Smooth muscle cell (in vitro differentiated cells): ENCODE data around the gene XXYLT1. TPM values are rescaled to one million over a fixed set of nuclear protein-coding genes. Genes with fewer than 3 reads are reported as not detected.
"Not testable (repeated sequence)": the region's sequence is repeated elsewhere in the genome, so short reads cannot be mapped to it uniquely, and the experiment has no call there.

Experiments
- DNase-seq: peaks from one replicate; lab custom pipeline; 2025; ENCODE audit not compliant: unreplicated experiment; lab: John Stamatoyannopoulos, UW
- H2AFZ ChIP-seq: fragments of 200-600 bp; sonication (generic); 2 replicates; pipeline ENCODE4 v1.6.0; 2016; ENCODE audit warnings: antibody characterized with exemption, low read depth, mild to moderate bottlenecking
- H3F3A ChIP-seq: fragments of 200-600 bp; sonication (generic); 2 replicates; pipeline ENCODE4 v1.6.0; 2017; ENCODE audit warnings: antibody characterized with exemption, low read depth
- H3K27ac ChIP-seq: fragments of 200-600 bp; sonication (generic); 2 replicates; pipeline ENCODE4 v1.5.1; 2016; ENCODE audit warnings: low read depth, mild to moderate bottlenecking
- H3K27me3 ChIP-seq: fragments of 200-600 bp; sonication (generic); 2 replicates; pipeline ENCODE4 v1.6.1; 2016; ENCODE audit warnings: low read depth, mild to moderate bottlenecking
- H3K36me3 ChIP-seq: fragments of 200-600 bp; sonication (generic); 2 replicates; pipeline ENCODE4 v1.5.1; 2016; ENCODE audit warnings: low read depth
- H3K4me1 ChIP-seq: fragments of 200-600 bp; sonication (generic); 2 replicates; pipeline ENCODE4 v1.5.1; 2016; ENCODE audit warnings: low read depth
- H3K4me2 ChIP-seq: fragments of 200-600 bp; sonication (generic); 2 replicates; pipeline ENCODE4 v1.6.0; 2016; ENCODE audit warnings: mild to moderate bottlenecking
- H3K4me3 ChIP-seq: fragments of 200-600 bp; sonication (generic); 2 replicates; pipeline ENCODE4 v1.5.1; 2016; ENCODE audit warnings: mild to moderate bottlenecking
- H3K79me2 ChIP-seq: fragments of 200-600 bp; sonication (generic); 2 replicates; pipeline ENCODE4 v1.6.0; 2016; ENCODE audit warnings: low read depth, mild to moderate bottlenecking
- H3K9ac ChIP-seq: fragments of 200-600 bp; sonication (generic); 2 replicates; pipeline ENCODE4 v1.6.0; 2016; ENCODE audit warnings: low read depth
- H3K9me3 ChIP-seq: fragments of 200-600 bp; sonication (generic); replicated peaks from 2 replicates; pipeline ENCODE4 v1.5.1; 2016; ENCODE audit warnings: low read depth
- H4K20me1 ChIP-seq: fragments of 200-600 bp; sonication (generic); 2 replicates; pipeline ENCODE4 v1.6.0; 2016; ENCODE audit warnings: low read depth
- WGBS: methylation state at CpG from one replicate; pipeline ENCODE4 v1.1.7; 2016; ENCODE audit warnings: low lambda C conversion rate; 5-methylcytosine and 5-hydroxymethylcytosine counted together
- polyA plus RNA-seq: library from polyadenylated mRNA; unstranded; fragments of >200 nt; fragmentation: Nextera tagmentation; extraction: Ambion mirVana; gene quantifications from 2 replicates; pipeline ENCODE4 v1.2.1, GENCODE V29; 2016
- total RNA-seq: library from RNA; depleted of rRNA; stranded (reverse); fragments of >200 nt; gene quantifications from 2 replicates; pipeline ENCODE4 v1.2.3, GENCODE V29; 2014
- TF ChIP-seq, protein P1 (sequence below): fragments of 200-600 bp; sonication (generic); IDR thresholded peaks from 2 replicates; pipeline ENCODE4 v1.5.1; 2017; ENCODE audit warnings: borderline replicate concordance, mild to moderate bottlenecking, antibody characterized with exemption; ENCODE audit not compliant: insufficient read depth, poor library complexity, severe bottlenecking

Gene XXYLT1
- total and polyA plus RNA-seq, 2 experiments from 2014 or later: 22.2 to 35.4 TPM

DNA sequence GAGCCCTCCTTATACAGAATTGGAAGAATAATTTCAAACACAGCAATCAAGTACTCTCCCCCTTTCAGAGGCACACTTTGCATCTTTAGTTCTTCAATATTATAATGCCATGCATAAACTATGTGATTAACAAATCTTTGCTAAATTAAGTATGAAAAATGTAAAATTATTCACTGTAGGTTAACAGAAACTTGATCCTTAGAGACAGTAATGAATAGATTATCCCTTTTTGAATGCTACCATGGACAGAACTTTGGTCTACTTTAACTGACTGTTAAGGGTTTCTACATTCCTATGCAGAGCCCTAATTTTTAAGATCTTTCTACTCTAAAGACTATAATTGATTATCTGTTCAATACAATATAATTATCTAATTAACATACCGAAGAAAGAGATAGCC, 25.7 kb upstream of the XXYLT1 start:
- Histone ChIP-seq H3K9me3 (no peaks in the 10 kb centered on the region), H3K27ac (no peak overlapping the region), H3K27me3 (no peaks in the 10 kb centered on the region), H2AFZ (no peak overlapping the region), H3K4me1 (no peaks in the 10 kb centered on the region), H3K4me2 (no peak overlapping the region), H3K9ac (no peak overlapping the region), H4K20me1 (no peaks in the 10 kb centered on the region), H3K79me2 (no peaks in the 10 kb centered on the region), H3K4me3 (no peak overlapping the region), H3K36me3 (peaks cover 10% of the 10 kb centered on the region), H3F3A (no peaks in the 10 kb centered on the region)
- WGBS: 97% methylated on average over 1 of the region's 1 CpG
- TF ChIP-seq, protein P1, sequence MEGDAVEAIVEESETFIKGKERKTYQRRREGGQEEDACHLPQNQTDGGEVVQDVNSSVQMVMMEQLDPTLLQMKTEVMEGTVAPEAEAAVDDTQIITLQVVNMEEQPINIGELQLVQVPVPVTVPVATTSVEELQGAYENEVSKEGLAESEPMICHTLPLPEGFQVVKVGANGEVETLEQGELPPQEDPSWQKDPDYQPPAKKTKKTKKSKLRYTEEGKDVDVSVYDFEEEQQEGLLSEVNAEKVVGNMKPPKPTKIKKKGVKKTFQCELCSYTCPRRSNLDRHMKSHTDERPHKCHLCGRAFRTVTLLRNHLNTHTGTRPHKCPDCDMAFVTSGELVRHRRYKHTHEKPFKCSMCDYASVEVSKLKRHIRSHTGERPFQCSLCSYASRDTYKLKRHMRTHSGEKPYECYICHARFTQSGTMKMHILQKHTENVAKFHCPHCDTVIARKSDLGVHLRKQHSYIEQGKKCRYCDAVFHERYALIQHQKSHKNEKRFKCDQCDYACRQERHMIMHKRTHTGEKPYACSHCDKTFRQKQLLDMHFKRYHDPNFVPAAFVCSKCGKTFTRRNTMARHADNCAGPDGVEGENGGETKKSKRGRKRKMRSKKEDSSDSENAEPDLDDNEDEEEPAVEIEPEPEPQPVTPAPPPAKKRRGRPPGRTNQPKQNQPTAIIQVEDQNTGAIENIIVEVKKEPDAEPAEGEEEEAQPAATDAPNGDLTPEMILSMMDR: no peak
- DNase-seq: no peak

GRCh38 chr3:195291121-195291520, 20.2 kb upstream of the XXYLT1 start:
- Histone ChIP-seq H3K4me2 (no peak overlapping the region), H3F3A (no peaks in the 10 kb centered on the region), H4K20me1 (no peaks in the 10 kb centered on the region), H3K27ac (no peak overlapping the region), H3K36me3 (peaks cover 5% of the 10 kb centered on the region), H3K4me1 (no peaks in the 10 kb centered on the region), H3K4me3 (no peak overlapping the region), H3K9ac (no peak overlapping the region), H3K9me3 (no peaks in the 10 kb centered on the region), H3K79me2 (no peaks in the 10 kb centered on the region), H2AFZ (no peak overlapping the region), H3K27me3 (no peaks in the 10 kb centered on the region)
- WGBS: 96% methylated on average over 1 of the region's 1 CpG
- DNase-seq: no peak
- TF ChIP-seq, protein P1: no peak

GRCh38 chr3:195290643-195291042, 19.7 kb upstream of the XXYLT1 start:
- H3K9me3 ChIP-seq, H2AFZ ChIP-seq, H3K27me3 ChIP-seq, H3K4me3 ChIP-seq, H3K36me3 ChIP-seq, H4K20me1 ChIP-seq, DNase-seq, H3K4me1 ChIP-seq, H3K4me2 ChIP-seq, H3F3A ChIP-seq, H3K9ac ChIP-seq, H3K79me2 ChIP-seq, H3K27ac ChIP-seq: not testable (repeated sequence)
- 96% methylated on average over 5 of the region's 5 CpGs for WGBS

- WGBS: 67% methylated on average over 4 of the region's 4 CpGs
- H3K9me3 ChIP-seq: no peaks in the 10 kb centered on the region
- TF ChIP-seq, protein P1: no peak
- H3K27me3 ChIP-seq: no peaks in the 10 kb centered on the region
- no peaks in the 10 kb centered on the region for H4K20me1 ChIP-seq
- no peaks in the 10 kb centered on the region for H3F3A ChIP-seq
- H2AFZ ChIP-seq: no peak overlapping the region
- no peaks in the 10 kb centered on the region for H3K36me3 ChIP-seq
- no peak overlapping the region for H3K4me2 ChIP-seq
- peak overlapping the region; percentile 39 for H3K27ac ChIP-seq
- no peaks in the 10 kb centered on the region for H3K79me2 ChIP-seq
- no peak overlapping the region for H3K9ac ChIP-seq
- no peak overlapping the region for H3K4me3 ChIP-seq
- no peak for DNase-seq
- no peaks in the 10 kb centered on the region for H3K4me1 ChIP-seq
These were observed 15.3 kb upstream of the XXYLT1 start for GRCh38 chr3:195286115-195286872.
